ENCODE data around the gene ITGA8. TPM values are rescaled to one million over a fixed set of nuclear protein-coding genes. Genes with fewer than 3 reads are reported as not detected.
"Not testable (repeated sequence)": the region's sequence is repeated elsewhere in the genome, so short reads cannot be mapped to it uniquely, and the experiment has no call there.

The ITGA8 gene
- total RNA-seq, 1 donor from 2014 or later = 23.4 TPM

DNA sequence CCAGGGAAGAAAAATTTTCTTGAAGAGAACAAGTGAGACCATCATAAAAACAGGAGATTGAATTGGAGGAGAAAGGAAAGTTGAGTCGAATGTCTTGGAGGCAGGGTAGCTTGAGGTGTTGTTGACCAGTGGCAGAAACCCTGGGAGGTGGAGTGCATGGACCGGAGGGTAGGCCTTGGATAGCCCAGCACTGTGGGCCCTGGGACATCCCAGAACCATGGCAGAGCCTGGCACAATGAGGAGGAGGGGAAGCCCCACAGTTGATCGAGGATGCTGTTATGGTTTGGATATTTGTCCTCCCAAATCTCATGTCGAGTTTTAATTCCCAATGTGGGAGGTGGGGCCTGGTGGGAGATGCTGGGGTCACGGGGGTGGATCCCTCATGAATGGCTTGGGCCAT lies 157.1 kb downstream of the ITGA8 start:
- Histone ChIP-seq H3K9me3 (no peaks in the 10 kb centered on the region), H3K27me3 (ENCODE audit: low read depth) (no peaks in the 10 kb centered on the region), H3K36me3 (no peaks in the 10 kb centered on the region), H3K27ac (no peak overlapping the region), H3K4me3 (no peak overlapping the region), H3K4me1 (no peaks in the 10 kb centered on the region)
- DNase-seq (no peak), ATAC-seq (no peak)
- TF ChIP-seq, protein P1, sequence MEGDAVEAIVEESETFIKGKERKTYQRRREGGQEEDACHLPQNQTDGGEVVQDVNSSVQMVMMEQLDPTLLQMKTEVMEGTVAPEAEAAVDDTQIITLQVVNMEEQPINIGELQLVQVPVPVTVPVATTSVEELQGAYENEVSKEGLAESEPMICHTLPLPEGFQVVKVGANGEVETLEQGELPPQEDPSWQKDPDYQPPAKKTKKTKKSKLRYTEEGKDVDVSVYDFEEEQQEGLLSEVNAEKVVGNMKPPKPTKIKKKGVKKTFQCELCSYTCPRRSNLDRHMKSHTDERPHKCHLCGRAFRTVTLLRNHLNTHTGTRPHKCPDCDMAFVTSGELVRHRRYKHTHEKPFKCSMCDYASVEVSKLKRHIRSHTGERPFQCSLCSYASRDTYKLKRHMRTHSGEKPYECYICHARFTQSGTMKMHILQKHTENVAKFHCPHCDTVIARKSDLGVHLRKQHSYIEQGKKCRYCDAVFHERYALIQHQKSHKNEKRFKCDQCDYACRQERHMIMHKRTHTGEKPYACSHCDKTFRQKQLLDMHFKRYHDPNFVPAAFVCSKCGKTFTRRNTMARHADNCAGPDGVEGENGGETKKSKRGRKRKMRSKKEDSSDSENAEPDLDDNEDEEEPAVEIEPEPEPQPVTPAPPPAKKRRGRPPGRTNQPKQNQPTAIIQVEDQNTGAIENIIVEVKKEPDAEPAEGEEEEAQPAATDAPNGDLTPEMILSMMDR (IDR thresholded peaks at IDR 0.05) = no peak
- intact Hi-C loops (cut with DNase I) = no loop called here

DNA sequence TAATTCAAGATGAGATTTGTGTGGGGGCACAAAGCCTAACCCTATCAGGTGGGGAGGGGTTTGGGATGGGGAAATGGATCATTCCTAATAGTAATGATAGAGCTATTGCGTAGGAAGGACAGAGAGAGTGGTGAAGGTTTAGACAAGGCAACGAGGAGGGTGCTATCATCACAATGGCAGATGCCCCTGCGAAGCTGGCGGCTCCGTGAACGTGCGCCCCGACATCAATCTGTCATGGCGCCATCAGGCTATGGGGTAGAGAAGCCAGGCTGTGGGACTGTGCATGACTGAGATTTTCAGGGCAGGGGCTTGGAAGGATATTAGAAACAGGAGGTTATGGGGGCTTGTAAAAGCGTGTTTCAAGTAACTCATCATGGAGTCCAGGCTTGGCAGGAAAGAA lies 157.6 kb downstream of the ITGA8 start:
- Histone ChIP-seq H3K9me3 (no peaks in the 10 kb centered on the region), H3K36me3 (no peaks in the 10 kb centered on the region), H3K4me3 (no peak overlapping the region), H3K27ac (no peak overlapping the region), H3K4me1 (no peaks in the 10 kb centered on the region), H3K27me3 (ENCODE audit: low read depth) (no peaks in the 10 kb centered on the region)
- intact Hi-C loops (cut with DNase I) = no loop called here
- TF ChIP-seq, protein P1 (IDR thresholded peaks at IDR 0.05) = no peak
- DNase-seq (no peak), ATAC-seq (no peak)

DNA sequence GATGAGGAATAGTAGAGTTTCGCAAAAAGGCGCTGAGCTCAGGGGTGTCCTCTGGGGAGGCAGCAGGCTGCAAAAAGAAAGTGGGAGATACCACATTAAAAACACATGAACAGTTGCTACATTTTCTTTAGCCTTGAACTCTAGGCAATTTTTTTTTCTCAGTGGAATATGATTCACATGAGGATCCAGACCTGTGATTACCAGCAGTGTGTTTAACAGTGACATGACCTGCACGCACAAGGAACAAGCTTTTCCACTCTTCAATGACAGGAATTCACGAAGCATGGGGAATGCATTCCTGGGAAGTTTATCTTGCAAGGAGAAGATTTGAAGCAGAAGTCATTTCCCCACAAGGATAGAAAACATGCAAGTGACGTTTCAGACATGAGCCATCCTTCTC lies 161.6 kb downstream of the ITGA8 start:
- DNase-seq = no peak
- Histone ChIP-seq H3K4me1 (no peaks in the 10 kb centered on the region), H3K27ac (no peak overlapping the region), H3K36me3 (no peaks in the 10 kb centered on the region), H3K4me3 (no peak overlapping the region), H3K27me3 (ENCODE audit: low read depth) (no peaks in the 10 kb centered on the region), H3K9me3 (no peaks in the 10 kb centered on the region)
- intact Hi-C loops (cut with DNase I) = no loop called here
- no peak for ATAC-seq
- TF ChIP-seq, protein P1 (IDR thresholded peaks at IDR 0.05) = no peak

DNA sequence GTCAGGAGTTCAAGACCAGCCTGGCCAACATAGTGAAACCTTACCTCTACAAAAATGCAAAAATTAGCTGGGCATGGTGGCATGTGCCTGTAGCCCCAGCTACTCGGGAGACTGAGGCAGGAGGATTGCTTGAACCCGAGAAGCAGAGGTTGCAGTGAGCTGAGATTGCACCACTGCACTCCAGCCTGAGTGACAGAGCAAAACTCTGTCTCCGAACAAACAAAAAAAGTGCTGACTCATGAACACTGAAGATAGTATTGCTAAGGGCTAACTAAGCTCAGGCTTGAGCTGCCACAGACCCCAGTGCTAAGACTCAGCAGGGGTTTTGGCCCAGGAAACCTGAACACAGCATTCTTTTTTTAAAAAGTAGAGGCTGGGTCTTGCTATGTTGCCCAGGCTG lies 162.6 kb downstream of the ITGA8 start:
- DNase-seq; H3K27ac ChIP-seq; H3K4me3 ChIP-seq; H3K4me1 ChIP-seq; ATAC-seq; H3K27me3 ChIP-seq (ENCODE audit: low read depth); intact Hi-C loops (cut with DNase I); H3K36me3 ChIP-seq; H3K9me3 ChIP-seq: not testable (repeated sequence)

DNA sequence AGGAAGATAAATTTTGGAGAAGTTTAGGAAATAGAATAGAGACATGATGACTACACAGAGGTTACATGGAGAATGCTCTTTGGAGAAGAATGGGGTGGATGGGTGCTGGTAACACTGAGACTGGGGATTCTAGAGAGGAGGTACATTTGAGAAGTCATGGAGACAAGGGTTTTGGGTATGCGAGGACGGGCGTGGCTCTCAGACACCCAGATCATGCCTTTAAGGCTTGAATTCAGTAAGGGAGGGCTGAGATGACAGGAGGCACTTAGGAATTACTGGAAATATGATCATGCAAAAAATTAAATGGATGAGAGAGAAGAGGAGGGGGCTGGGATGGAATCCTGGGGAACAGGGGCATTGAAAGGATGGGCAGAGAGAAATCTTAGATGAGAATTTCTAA lies 168.8 kb downstream of the ITGA8 start:
- H3K27ac ChIP-seq = no peak overlapping the region
- no peak for DNase-seq
- H3K4me3 ChIP-seq = no peak overlapping the region
- TF ChIP-seq, protein P1 (IDR thresholded peaks at IDR 0.05) = no peak
- no peaks in the 10 kb centered on the region for H3K9me3 ChIP-seq
- no peaks in the 10 kb centered on the region for H3K27me3 ChIP-seq (ENCODE audit: low read depth)
- intact Hi-C loops (cut with DNase I) = no loop called here
- no peaks in the 10 kb centered on the region for H3K36me3 ChIP-seq
- no peaks in the 10 kb centered on the region for H3K4me1 ChIP-seq
- no peak for ATAC-seq

- ATAC-seq = no peak
- Histone ChIP-seq H3K4me1 (no peaks in the 10 kb centered on the region), H3K27me3 (ENCODE audit: low read depth) (no peaks in the 10 kb centered on the region), H3K4me3 (no peak overlapping the region), H3K27ac (no peak overlapping the region), H3K9me3 (no peaks in the 10 kb centered on the region), H3K36me3 (no peaks in the 10 kb centered on the region)
- no peak for DNase-seq
- intact Hi-C loops (cut with DNase I) = no loop called here
- TF ChIP-seq, protein P1 (IDR thresholded peaks at IDR 0.05) = no peak
These were observed 171.4 kb downstream of the ITGA8 start for GRCh38 chr10:15548331-15548730.

Data from lower lobe of right lung (tissue), 2 donors.